H7 (cell line): ENCODE measurements around the gene AP5B1. TPM values are rescaled to one million over a fixed set of nuclear protein-coding genes. Genes with fewer than 3 reads are reported as not detected.

Source experiments
- DNase-seq: peaks from one replicate; pipeline ENCODE4 v3.0.0; 2012
- H3K27me3 ChIP-seq: 2 replicates; pipeline ENCODE4 v1.6.0; 2011; ENCODE audit warnings: mild to moderate bottlenecking, low read length; ENCODE audit not compliant: control insufficient read depth, insufficient read depth
- H3K36me3 ChIP-seq: replicated peaks from 2 replicates; pipeline ENCODE4 v1.5.1; 2011; ENCODE audit warnings: low read length; ENCODE audit not compliant: control insufficient read depth, insufficient read depth
- H3K4me3 ChIP-seq: 2 replicates; pipeline ENCODE4 v1.5.1; 2011; ENCODE audit warnings: low read depth, mild to moderate bottlenecking, control low read depth, low read length, moderate library complexity; ENCODE audit not compliant: insufficient read depth
- total RNA-seq: library from RNA; depleted of rRNA; stranded (reverse); fragments of >200 nt; shearing (Covaris generic); gene quantifications from 2 replicates; pipeline ENCODE4 v1.2.3, GENCODE V29; 2014

AP5B1 gene
- total RNA-seq, 1 experiment from 2014 or later = 6.7 TPM

DNA sequence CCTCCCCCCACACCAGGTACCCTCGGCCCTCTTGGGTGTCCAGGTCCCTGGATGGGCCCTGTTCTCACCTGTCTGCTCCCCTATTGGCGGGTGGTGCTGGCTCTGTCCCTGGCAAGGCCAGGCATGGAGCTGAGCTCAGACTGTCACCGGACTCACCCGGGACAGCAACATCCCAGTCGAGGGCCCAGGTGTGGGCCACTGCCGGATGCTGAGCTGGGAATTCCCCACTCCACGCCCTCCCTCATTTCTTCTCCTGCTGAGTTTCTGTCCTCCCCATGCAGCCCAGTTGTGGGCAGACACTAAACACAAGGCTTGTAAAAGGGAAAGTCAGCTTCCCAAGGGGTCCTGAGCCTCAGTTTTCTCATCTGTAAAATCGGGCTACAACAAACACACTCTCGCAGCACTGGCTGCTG is 2.0 kb upstream of the AP5B1 start:
- Histone ChIP-seq H3K4me3 (no peak overlapping the region), H3K27me3 (peaks cover 62% of the 10 kb centered on the region), H3K36me3 (no peaks in the 10 kb centered on the region; the same call in none of the 2 replicates)
- DNase-seq = peak; percentile 57

DNA sequence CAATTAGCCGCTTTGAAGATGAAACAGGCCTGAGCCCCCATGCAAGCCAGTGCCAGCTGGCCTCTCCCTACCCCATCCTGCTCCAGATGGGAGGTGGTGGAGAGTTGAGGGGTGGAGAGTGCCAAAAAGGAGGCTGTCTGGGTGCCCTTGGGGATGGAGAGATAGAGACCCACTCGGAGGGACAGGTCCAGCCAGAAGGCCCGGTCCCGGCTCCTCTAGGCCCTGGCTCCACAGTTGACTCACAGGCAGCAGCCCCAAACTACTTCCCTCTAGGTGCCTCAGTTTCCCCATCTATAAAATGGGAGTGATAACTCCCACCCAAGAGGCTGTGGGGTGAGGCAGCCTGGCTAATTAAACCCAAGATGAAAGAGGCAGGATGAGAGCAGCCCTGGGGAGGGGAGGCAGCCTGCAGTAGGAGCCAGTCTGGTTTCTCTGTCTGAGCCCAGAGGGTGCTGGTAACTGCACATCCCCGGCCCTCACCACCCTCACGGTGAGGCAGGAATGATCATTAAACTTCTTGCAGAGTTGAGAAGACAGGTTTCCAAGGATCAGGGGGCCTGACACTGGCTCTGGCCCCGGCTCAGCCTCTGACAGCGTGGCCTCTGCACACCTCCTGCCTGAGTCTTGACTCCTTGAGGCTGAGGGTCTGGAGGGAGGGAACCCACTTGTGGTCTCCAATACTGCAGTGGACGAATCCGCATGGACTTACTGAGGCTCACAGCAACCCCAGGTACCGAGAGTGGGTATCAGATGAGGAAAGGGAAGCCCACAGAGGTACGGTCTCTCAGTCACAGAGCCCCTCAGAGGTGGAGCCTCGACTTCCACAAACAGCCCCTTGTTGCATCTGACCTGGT is 1.4 kb upstream of the AP5B1 start:
- peak; percentile 54 for DNase-seq
- H3K4me3 ChIP-seq = no peak overlapping the region; the same call in 1 of the 2 replicates
- peaks cover 57% of the 10 kb centered on the region for H3K27me3 ChIP-seq
- H3K36me3 ChIP-seq = no peaks in the 10 kb centered on the region; the same call in none of the 2 replicates

DNA sequence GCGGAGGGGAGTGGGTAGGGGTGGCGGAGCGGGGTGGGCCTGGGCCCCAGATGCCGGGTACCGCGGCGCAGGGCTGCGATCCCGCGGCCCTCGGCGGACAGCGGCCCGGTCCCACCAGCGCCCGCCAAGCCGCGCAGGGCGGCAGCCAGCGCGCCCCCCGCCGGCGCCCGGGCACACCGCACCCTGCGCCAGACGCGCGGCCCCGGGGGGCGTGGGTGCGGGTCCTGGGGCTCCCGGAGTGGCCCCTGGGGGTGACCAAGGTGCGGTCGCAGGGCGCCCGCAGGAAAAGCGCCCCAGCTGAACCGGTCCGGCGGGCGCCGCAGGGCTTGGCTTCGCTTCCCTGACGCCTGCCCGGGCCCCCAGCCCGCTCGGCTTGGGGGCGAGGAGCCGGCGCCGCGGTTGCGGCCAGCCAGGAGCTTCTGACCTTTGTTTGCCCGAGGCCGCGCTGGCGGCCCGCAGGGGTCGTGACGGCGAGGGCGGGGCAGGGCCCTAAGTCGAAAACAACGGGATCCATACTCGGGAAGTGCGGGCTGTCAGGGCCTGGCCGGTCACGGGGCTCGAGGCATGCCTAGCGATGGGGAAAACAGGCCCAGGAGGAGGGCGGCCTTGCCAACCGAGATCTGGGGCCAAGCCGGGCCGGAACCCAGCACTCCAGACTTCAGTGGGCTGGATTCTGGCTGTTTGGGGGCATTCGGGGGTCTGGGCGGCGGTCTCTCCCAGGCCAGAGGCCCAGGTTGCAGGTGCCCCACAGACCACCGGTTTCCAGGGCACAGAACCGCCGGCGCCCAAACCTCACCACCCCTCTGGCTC is 581 bp upstream of the AP5B1 start:
- Histone ChIP-seq H3K27me3 (peaks cover 49% of the 10 kb centered on the region), H3K4me3 (peak overlapping the region; percentile 69), H3K36me3 (no peaks in the 10 kb centered on the region; the same call in none of the 2 replicates)
- peak; percentile 92 for DNase-seq

DNA sequence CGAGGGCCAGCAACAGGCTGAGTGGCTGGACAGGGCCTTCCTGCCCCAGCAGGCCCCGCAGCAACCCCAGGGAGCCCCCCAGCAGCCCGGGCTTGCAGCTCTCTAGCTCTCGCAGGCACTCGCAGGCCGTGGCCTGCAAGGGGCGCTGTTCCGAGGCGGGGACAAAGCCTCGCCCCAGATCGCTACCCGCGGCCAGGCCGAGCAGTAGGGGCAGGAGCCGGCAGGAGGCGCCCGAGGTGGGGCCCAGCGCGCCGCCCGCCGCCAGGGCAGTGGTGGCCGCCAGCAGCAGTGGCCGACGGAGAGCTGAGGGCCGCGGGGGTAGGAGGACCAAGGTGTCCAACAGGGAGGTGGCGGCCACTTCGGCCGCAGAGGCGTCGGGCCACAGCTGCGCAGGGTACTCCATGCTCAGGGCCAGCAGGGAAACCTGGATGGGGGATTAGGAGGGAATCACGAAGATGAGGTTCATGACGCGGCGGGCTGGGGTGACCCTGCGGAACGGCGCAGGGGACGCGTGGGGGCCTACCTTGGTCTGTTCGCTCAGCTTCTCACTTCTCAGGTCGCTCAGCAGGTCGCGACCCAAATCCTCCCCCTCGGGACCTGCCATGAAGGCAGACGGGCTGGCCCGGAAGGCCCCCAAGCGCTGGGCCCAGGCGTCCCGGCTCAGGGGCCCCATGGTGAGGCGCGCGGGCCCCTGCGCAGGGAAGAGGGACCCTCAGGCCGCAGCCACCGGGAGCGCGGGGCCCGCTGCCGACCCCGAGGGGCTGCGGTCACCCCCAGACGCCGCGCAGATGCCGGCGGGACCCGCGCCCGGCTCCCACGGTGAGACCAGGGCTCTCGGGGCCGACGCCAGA is 632 bp downstream of the AP5B1 start:
- peaks cover 37% of the 10 kb centered on the region for H3K27me3 ChIP-seq
- peak; percentile 97 for DNase-seq

DNA sequence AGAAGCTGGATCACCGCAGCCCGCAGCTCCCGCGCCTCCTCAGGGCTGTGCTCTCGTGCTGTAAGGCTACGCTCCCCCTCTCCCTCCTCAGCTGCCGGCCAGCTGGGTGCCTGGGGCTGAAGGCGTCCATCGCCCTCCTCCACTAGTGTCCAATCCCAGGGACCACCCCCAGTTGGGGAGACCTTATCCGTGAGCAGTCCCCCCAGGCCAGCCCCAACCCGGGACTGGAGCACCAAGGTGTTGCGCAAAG is 1.2 kb downstream of the AP5B1 start:
- Histone ChIP-seq H3K4me3 (peak overlapping the region; percentile 69; the same call in 1 of the 2 replicates), H3K36me3 (no peaks in the 10 kb centered on the region; the same call in none of the 2 replicates), H3K27me3 (peaks cover 33% of the 10 kb centered on the region)
- no peak for DNase-seq

More for the DNA sequence above, 632 bp downstream of the AP5B1 start:
- peak overlapping the region; percentile 69 for H3K4me3 ChIP-seq
- H3K36me3 ChIP-seq = no peaks in the 10 kb centered on the region; the same call in none of the 2 replicates

DNA sequence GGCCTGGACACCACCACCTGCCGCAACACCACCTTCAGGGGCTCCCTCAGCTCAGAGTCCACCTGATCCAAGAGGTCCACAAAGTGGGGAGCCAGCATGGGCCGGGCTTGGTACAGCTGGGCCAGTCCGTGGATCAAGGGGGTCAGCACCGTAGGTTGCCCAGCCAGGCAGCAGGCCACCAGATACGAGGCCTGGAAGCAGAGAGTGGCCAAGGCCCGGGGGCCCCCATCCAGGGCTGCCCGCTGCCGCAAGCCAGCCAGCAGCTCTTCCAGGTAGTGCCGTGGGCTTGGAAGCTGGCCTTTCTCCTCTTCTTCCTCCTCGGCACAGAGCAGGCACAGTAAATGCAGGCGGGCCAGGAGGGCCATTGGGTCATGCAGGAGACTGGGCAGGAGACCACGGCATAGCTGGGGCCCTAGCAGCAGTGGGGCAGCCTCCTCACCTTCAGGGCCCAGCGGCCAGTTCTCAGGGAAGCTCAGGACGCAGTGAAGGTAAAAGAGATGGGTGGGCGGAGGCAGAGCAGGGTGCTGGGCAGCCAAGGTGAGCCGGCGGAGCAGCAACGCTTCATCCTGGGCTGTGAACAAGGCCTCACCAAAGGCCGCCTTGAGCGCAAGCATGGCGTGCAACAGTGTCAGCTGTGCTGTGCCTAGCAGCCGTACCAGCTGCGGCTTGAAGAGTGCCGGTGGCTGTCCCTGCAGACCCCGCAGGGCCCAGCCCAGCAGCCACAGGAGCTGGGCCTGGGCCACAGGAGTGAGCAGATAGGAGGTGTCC is 1.7 kb downstream of the AP5B1 start:
- H3K4me3 ChIP-seq = no peak overlapping the region
- peak; percentile 37 for DNase-seq
- no peaks in the 10 kb centered on the region; the same call in none of the 2 replicates for H3K36me3 ChIP-seq
- peaks cover 28% of the 10 kb centered on the region for H3K27me3 ChIP-seq

DNA sequence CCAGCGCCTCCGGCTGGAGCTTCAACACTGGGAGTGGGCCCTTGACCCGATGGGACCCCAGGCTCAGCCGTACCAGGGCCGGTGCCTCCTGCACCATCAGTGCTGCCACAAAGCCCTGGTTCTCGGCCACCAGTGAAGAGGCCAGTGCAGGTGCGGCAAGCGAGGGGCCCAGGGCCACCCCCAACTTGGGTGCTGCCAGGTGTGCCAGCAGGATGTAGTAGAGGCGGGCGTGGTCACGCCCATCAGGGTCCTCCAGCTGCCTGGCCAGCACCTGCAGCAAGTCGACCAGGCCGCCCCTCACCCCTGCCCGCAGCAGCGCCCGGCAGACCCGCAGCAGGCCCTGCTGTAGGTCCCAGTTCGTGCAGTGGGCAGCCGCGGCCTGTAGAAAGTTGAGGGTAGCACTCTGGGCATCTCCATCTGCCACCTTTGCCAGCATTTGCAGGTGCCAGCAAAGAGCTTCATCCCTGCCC is 2.3 kb downstream of the AP5B1 start:
- Histone ChIP-seq H3K4me3 (no peak overlapping the region), H3K27me3 (peaks cover 25% of the 10 kb centered on the region), H3K36me3 (no peaks in the 10 kb centered on the region; the same call in none of the 2 replicates)
- DNase-seq = no peak

DNA sequence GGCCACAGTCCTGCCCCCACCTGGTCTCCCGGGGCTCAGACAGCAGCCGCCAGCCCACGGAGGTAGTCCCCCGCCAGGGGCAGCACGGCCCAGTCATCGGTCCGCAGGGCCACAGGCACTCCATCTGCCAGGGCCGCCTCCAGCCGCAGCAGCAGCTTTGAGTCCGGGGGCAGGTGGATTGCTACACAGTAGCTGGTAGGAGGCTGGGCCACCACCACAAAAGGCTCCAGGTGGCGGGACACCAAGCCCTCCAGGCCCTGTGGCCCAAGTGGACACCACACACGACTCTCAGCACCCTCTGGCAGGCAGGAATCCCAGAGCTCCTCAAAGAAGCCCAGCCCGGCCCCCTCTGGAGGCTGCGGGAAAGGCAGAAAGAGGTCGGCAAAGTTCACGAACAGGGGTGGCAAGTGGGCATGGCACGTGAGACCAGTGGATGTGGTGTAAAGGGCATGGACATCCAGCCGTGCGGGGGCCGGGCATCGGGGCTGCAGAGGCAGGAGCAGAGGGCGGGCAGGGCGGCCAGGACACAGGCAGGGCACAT is 2.9 kb downstream of the AP5B1 start:
- Histone ChIP-seq H3K27me3 (peaks cover 22% of the 10 kb centered on the region), H3K4me3 (no peak overlapping the region), H3K36me3 (no peaks in the 10 kb centered on the region; the same call in none of the 2 replicates)
- peak; percentile 52 for DNase-seq

DNA sequence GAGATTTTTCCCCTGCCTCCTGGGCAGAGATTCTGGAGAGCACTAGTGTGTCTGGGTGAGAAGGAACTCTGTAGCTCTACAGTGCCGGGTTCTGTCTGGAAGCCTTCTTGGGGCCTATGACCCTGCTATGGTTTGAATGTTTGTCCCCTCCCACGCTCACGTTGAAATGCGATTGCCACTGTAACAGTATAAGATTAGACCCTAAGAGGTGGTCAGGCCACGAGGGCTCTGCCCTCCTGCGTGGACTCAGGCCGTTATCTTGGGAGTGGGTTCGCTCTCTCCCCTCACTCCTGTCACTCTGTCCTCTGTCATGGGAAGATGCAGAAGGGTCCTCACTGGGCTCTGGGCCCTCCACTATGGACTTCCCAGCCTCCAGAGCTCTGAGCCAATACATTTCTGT is 3.5 kb downstream of the AP5B1 start:
- no peak for DNase-seq
- no peak overlapping the region for H3K4me3 ChIP-seq
- H3K27me3 ChIP-seq = peaks cover 16% of the 10 kb centered on the region
- H3K36me3 ChIP-seq = no peaks in the 10 kb centered on the region; the same call in none of the 2 replicates

DNA sequence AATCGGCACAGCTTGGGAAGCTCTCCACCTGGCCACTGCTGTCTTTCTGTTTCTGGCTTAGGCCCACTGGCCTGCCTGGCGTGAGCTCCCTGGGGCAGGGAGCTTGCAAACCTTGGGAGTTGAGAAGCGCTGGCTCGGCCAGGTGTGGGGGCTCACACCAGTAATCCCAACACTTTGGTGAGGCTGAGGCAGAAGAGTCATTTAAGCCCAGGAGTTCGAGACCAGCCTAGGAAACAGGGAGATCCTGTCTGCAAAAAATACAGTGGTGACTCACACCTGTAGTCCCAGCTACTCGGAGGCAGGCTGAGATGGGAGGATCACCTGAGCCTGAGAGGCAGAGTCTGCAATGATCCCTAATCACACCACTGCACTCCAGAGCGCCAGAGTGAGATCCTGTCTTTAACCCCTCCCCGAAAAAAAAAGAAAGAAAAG is 4.0 kb downstream of the AP5B1 start:
- DNase-seq = no peak
- no peak overlapping the region for H3K4me3 ChIP-seq
- no peaks in the 10 kb centered on the region; the same call in none of the 2 replicates for H3K36me3 ChIP-seq
- peaks cover 11% of the 10 kb centered on the region for H3K27me3 ChIP-seq

DNA sequence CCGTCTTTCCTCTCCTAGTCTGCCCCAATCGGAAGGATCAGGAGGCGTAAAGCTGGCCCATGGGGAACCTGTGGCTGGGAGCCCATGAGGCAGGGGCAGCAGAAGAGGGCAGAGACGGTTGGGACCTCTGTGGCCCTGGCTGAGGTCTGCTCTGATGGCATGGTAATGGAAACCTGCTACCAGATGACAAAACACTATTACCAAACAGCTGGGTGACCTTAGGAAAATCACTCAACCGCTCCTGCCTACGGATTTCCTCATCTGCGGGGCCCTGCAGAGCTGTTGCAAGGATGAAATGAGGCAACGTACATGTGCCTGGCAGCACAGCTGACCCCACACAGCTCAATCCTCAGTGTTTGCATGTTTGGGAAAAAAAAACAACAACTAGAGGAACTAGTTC is 4.6 kb downstream of the AP5B1 start:
- Histone ChIP-seq H3K27me3 (peaks cover 5% of the 10 kb centered on the region), H3K4me3 (no peak overlapping the region), H3K36me3 (no peaks in the 10 kb centered on the region; the same call in none of the 2 replicates)
- no peak for DNase-seq

DNA sequence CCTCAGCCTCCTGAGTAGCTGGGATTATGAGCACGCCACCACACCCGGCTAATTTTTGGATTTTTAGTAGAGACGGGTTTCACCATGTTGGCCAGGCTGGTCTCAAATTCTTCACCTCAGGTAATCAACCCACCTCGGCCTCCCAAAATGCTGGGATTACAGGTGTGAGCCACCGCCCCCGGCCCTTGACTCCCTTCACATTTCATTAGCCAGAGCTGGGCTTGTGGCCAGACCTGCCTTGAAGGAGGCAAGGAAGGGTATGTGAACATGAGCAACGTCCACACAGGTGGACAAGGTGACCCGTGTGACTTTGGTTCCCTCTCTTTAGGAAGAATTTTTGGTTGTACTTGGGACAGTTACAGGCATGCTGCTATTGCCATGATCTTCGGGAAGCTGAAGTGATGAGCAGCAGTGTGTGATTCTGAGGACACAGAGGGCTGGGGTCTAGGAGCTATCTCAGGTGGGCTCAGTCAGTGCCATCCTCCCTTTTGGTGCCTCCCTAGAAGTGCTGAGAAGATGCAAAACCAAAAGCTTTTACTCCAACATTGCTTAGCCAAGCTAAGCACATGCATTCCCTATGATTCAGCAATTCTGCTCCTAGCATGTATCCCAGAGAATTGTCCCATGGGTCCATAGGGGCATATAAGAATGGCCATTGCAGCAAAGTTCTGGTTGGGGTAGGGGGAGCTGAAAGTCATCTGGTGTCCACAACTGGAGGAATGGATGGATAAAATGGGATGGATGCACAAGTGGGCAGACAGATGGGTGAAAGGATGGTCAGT is 6.1 kb downstream of the AP5B1 start:
- Histone ChIP-seq H3K27me3 (no peaks in the 10 kb centered on the region; the same call in 1 of the 2 replicates), H3K36me3 (no peaks in the 10 kb centered on the region; the same call in none of the 2 replicates), H3K4me3 (no peak overlapping the region)
- DNase-seq = no peak
